HL-60 (cell line): ENCODE data around the gene SRCIN1.

Experiments
- DNase-seq, 2 experiments: peaks; one replicate each; pipeline ENCODE4 v3.0.0-alpha.2; 2010 to 2020; ENCODE audit warnings: low read depth in 1 of 2, low spot score in 1 of 2
- H3K27ac ChIP-seq: fragments of 250-450 bp; sonication (Bioruptor Pico); replicated peaks from 2 replicates; pipeline ENCODE4 v1.5.1; 2020; ENCODE audit warnings: mild to moderate bottlenecking, moderate library complexity
- H3K27me3 ChIP-seq: fragments of 250-450 bp; sonication (Bioruptor Pico); 2 replicates; pipeline ENCODE4 v1.5.1; 2021; ENCODE audit warnings: mild to moderate bottlenecking, moderate library complexity; ENCODE audit not compliant: insufficient read depth, poor library complexity, severe bottlenecking
- H3K4me3 ChIP-seq: replicated peaks from 2 replicates; pipeline ENCODE4 v1.5.1; 2011; ENCODE audit warnings: mild to moderate bottlenecking, control low read depth, low read length; ENCODE audit not compliant: insufficient read depth
- GABPA ChIP-seq: IDR thresholded peaks from 2 replicates; pipeline ENCODE4 v1.6.1; 2012; ENCODE audit warnings: low read depth
- POLR2AphosphoS5 ChIP-seq: IDR thresholded peaks from 2 replicates; pipeline ENCODE4 v1.6.1; 2012; ENCODE audit warnings: low read depth
- REST ChIP-seq: IDR thresholded peaks from 2 replicates; pipeline ENCODE4 v1.6.1; 2012; ENCODE audit warnings: low read depth; ENCODE audit not compliant: insufficient replicate concordance
- SPI1 ChIP-seq: IDR thresholded peaks from 2 replicates; pipeline ENCODE4 v1.6.1; 2012; ENCODE audit warnings: low read depth, mild to moderate bottlenecking, borderline replicate concordance
- TF ChIP-seq, protein P1 (sequence below): IDR thresholded peaks from one replicate; pipeline ENCODE4 v1.5.1; 2011; ENCODE audit warnings: low read length, control low read depth, inconsistent platforms; ENCODE audit not compliant: insufficient read depth

The SRCIN1 gene

GRCh38 chr17:38619937-38620550, 14.3 kb upstream of the SRCIN1 start:
- Histone ChIP-seq H3K27ac (no peak overlapping the region), H3K27me3 (peaks cover 6% of the 10 kb centered on the region), H3K4me3 (no peak overlapping the region)
- TF ChIP-seq GABPA (no peak), SPI1 (no peak), REST (no peak), POLR2AphosphoS5 (no peak)
- TF ChIP-seq, protein P1, sequence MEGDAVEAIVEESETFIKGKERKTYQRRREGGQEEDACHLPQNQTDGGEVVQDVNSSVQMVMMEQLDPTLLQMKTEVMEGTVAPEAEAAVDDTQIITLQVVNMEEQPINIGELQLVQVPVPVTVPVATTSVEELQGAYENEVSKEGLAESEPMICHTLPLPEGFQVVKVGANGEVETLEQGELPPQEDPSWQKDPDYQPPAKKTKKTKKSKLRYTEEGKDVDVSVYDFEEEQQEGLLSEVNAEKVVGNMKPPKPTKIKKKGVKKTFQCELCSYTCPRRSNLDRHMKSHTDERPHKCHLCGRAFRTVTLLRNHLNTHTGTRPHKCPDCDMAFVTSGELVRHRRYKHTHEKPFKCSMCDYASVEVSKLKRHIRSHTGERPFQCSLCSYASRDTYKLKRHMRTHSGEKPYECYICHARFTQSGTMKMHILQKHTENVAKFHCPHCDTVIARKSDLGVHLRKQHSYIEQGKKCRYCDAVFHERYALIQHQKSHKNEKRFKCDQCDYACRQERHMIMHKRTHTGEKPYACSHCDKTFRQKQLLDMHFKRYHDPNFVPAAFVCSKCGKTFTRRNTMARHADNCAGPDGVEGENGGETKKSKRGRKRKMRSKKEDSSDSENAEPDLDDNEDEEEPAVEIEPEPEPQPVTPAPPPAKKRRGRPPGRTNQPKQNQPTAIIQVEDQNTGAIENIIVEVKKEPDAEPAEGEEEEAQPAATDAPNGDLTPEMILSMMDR: no peak
- DNase-seq: no peak

- Histone ChIP-seq H3K27ac (no peak overlapping the region), H3K4me3 (no peak overlapping the region), H3K27me3 (peaks cover 6% of the 10 kb centered on the region)
- no peak for DNase-seq
- TF ChIP-seq POLR2AphosphoS5 (no peak), REST (no peak), GABPA (no peak), SPI1 (no peak)
- TF ChIP-seq, protein P1: no peak
Observed at GRCh38 chr17:38619451-38619795, 13.7 kb upstream of the SRCIN1 start.

- no peak overlapping the region for H3K4me3 ChIP-seq
- no peak overlapping the region for H3K27ac ChIP-seq
- TF ChIP-seq, protein P1: no peak
- TF ChIP-seq REST: no peak
- TF ChIP-seq SPI1: no peak
- H3K27me3 ChIP-seq: peaks cover 6% of the 10 kb centered on the region
- no peak for DNase-seq
Observed at GRCh38 chr17:38617967-38618760, 12.4 kb upstream of the SRCIN1 start.
